Activated CD8-positive, alpha-beta T cell treated with anti-CD3 and anti-CD28 coated beads, Interleukin-2, amount 10 ng/mL, durations not matched to agents 7 days and 5 days (primary cell): ENCODE measurements around the gene CASQ2. TPM values are rescaled to one million over a fixed set of nuclear protein-coding genes. Genes with fewer than 3 reads are reported as not detected.

Experiments used
- ATAC-seq: fragments of 150-1000 bp; cut with Tn5 transposase; one replicate; pipeline ENCODE4 v1.10.0; 2021; ENCODE audit warnings: moderate library complexity
- CTCF ChIA-PET: fragments of 350-600 bp; sonication (Branson Sonifier 250); formaldehyde crosslinking; loops from one replicate; lab custom pipeline; 2021; ENCODE audit warnings: antibody characterized with exemption; lab: Charles Lee
- POLR2A ChIA-PET: fragments of 350-600 bp; sonication (Branson Sonifier 250); formaldehyde crosslinking; loops from one replicate; lab custom pipeline; 2021; ENCODE audit warnings: antibody characterized with exemption; lab: Charles Lee
- DNase-seq: peaks from one replicate; pipeline ENCODE4 v3.0.0-alpha.2; 2020
- H3K27ac Mint-ChIP-seq: one replicate; pipeline ENCODE4 v1.8.0; 2021; ENCODE audit warnings: mild to moderate bottlenecking, mixed read lengths
- H3K27me3 Mint-ChIP-seq: one replicate; pipeline ENCODE4 v1.8.0; 2021; ENCODE audit warnings: low read depth, mixed read lengths
- H3K36me3 Mint-ChIP-seq: one replicate; pipeline ENCODE4 v1.8.0; 2021; ENCODE audit warnings: low read depth, mixed read lengths
- H3K4me1 Mint-ChIP-seq: one replicate; pipeline ENCODE4 v1.8.0; 2021; ENCODE audit warnings: low read depth, mixed read lengths
- H3K4me3 Mint-ChIP-seq: one replicate; pipeline ENCODE4 v1.8.0; 2021; ENCODE audit warnings: mild to moderate bottlenecking, mixed read lengths
- H3K9me3 Mint-ChIP-seq: one replicate; pipeline ENCODE4 v1.8.0; 2022; ENCODE audit warnings: mixed read lengths; ENCODE audit not compliant: insufficient read depth
- total RNA-seq, 2 experiments: library from RNA; stranded (reverse); gene quantifications; one replicate each; pipeline ENCODE4 v1.2.3, GENCODE V29; 2021

CASQ2 gene
- total RNA-seq, 2 experiments from 2014 or later, result not detected

- no peaks in the 10 kb centered on the region for H3K4me1 Mint-ChIP-seq
- CTCF ChIA-PET, result interaction anchor here (1.2 kb wide), 1 partner anchor 47 kb away, joined by 3 read pairs; no protein-coding TSS in a partner anchor
- no peaks in the 10 kb centered on the region for H3K9me3 Mint-ChIP-seq
- H3K4me3 Mint-ChIP-seq, result no peak overlapping the region
- H3K36me3 Mint-ChIP-seq, result no peaks in the 10 kb centered on the region
- DNase-seq (no peak), ATAC-seq (no peak)
- H3K27me3 Mint-ChIP-seq, result peaks cover 3% of the 10 kb centered on the region
- no peak overlapping the region for H3K27ac Mint-ChIP-seq
- POLR2A ChIA-PET, result no interaction called here
These were observed 14.7 kb downstream of the CASQ2 start for GRCh38 chr1:115753830-115754229.

- POLR2A ChIA-PET, result no interaction called here
- Mint-ChIP-seq H3K27ac (no peak overlapping the region), H3K9me3 (no peaks in the 10 kb centered on the region), H3K4me3 (no peak overlapping the region), H3K4me1 (no peaks in the 10 kb centered on the region), H3K27me3 (no peaks in the 10 kb centered on the region), H3K36me3 (no peaks in the 10 kb centered on the region)
- CTCF ChIA-PET, result no interaction called here
- ATAC-seq (no peak), DNase-seq (no peak)
These were observed 15.2 kb downstream of the CASQ2 start for GRCh38 chr1:115753361-115753760.

- H3K9me3 Mint-ChIP-seq, result no peaks in the 10 kb centered on the region
- no peak overlapping the region for H3K4me3 Mint-ChIP-seq
- POLR2A ChIA-PET, result no interaction called here
- ATAC-seq (no peak), DNase-seq (no peak)
- no peak overlapping the region for H3K27ac Mint-ChIP-seq
- CTCF ChIA-PET, result no interaction called here
- H3K36me3 Mint-ChIP-seq, result no peaks in the 10 kb centered on the region
- peaks cover 12% of the 10 kb centered on the region for H3K27me3 Mint-ChIP-seq
- H3K4me1 Mint-ChIP-seq, result no peaks in the 10 kb centered on the region
These were observed 19.9 kb downstream of the CASQ2 start for GRCh38 chr1:115748401-115749150.

DNA sequence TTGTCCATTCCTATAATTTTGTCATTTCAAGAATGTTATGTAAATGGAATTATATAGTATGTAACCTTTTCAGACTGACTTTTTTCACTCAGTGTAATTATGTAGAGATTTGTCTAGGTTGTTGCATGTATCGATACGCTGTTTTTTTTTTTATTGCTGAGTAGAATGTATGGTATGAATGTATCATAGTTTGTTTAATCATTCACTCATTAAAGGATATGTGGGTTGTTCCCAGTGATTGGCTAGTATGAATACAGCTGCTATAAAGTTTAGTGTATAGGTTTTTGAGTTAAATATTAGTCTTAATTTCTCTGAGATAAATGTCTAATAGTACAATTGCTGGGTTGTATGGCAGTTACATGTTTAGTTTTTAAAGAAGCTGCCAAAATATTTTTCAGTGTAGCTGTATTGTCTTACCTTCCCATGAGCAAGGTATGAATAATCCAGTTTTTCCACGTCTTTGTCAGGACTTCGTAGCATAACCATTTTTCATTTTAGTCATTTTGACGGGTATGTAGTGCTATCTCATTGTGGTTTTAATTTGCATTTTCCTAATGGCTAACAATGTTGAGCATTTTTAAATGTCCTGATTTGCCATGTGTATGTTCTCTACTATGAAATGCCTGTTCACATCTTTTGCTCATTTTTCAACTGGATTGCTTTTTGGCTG is 22.4 kb downstream of the CASQ2 start:
- ChIA-PET CTCF (no interaction called here), POLR2A (no interaction called here)
- no peak overlapping the region for H3K27ac Mint-ChIP-seq
- no peaks in the 10 kb centered on the region for H3K4me1 Mint-ChIP-seq
- H3K9me3 Mint-ChIP-seq, result no peaks in the 10 kb centered on the region
- peaks cover 12% of the 10 kb centered on the region for H3K27me3 Mint-ChIP-seq
- H3K4me3 Mint-ChIP-seq, result no peak overlapping the region
- ATAC-seq (no peak), DNase-seq (no peak)
- no peaks in the 10 kb centered on the region for H3K36me3 Mint-ChIP-seq

- CTCF ChIA-PET, result no interaction called here
- ATAC-seq (no peak), DNase-seq (no peak)
- Mint-ChIP-seq H3K27ac (no peak overlapping the region), H3K36me3 (no peaks in the 10 kb centered on the region), H3K27me3 (peaks cover 13% of the 10 kb centered on the region), H3K9me3 (no peaks in the 10 kb centered on the region), H3K4me1 (no peaks in the 10 kb centered on the region), H3K4me3 (no peak overlapping the region)
- POLR2A ChIA-PET, result no interaction called here
These were observed 23.8 kb downstream of the CASQ2 start for GRCh38 chr1:115744646-115745275.

DNA sequence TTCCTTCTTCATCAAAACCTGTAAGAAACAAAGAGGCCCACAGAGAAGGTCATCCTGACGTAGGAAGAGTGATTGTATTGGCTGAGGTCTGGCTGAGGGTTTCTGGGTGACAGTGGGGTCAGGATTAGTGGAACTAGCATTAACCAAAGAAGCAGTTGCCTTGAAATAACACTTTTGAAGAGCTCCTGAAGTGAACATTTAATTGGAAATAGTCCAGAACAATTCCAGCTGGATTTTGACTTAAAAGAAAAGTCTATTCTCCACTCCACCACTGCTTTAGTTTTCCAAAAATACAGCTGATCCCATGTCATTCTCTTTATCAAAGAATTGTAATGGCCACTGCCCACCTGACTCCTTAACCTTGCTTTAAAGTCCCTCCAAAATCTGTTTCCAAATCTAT is 27.7 kb downstream of the CASQ2 start:
- Mint-ChIP-seq H3K27ac (no peak overlapping the region), H3K27me3 (peaks cover 7% of the 10 kb centered on the region), H3K4me1 (no peaks in the 10 kb centered on the region), H3K9me3 (no peaks in the 10 kb centered on the region), H3K36me3 (no peaks in the 10 kb centered on the region), H3K4me3 (no peak overlapping the region)
- ChIA-PET CTCF (interaction anchor here (1.4 to 2.1 kb wide), 2 partner anchors 34 to 67 kb away, joined by 3 to 6 read pairs; no protein-coding TSS in a partner anchor), POLR2A (no interaction called here)
- ATAC-seq (no peak), DNase-seq (no peak)

- no peak overlapping the region for H3K4me3 Mint-ChIP-seq
- no peaks in the 10 kb centered on the region for H3K36me3 Mint-ChIP-seq
- ATAC-seq, result no peak
- DNase-seq, result no peak
- no peaks in the 10 kb centered on the region for H3K4me1 Mint-ChIP-seq
- H3K9me3 Mint-ChIP-seq, result no peaks in the 10 kb centered on the region
- H3K27ac Mint-ChIP-seq, result no peak overlapping the region
- ChIA-PET CTCF (interaction anchor here (1.0 kb wide), 1 partner anchor 14 kb away, joined by 3 read pairs; no protein-coding TSS in a partner anchor), POLR2A (no interaction called here)
- H3K27me3 Mint-ChIP-seq, result peaks cover 6% of the 10 kb centered on the region
These were observed 36.2 kb downstream of the CASQ2 start for GRCh38 chr1:115732316-115732715.

DNA sequence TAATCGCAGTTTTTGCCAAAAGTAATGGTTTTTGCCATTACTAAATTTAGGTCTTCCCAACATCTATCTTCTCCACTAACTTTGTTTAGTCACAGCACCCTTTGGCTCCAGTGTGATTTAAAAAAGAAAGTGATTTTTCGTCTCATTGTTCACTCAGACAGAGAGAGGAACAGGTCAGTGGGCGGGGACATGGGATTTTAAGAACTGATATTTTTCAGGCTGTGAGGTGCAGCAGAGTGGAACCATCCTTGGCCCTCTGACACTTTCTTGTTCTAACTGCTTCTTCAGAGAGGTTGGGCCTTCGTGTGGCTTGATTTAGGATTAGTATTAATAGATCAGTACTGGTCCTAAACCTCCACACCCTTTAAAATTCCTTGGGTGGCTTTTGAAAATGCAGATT is 38.8 kb downstream of the CASQ2 start:
- no peaks in the 10 kb centered on the region for H3K4me1 Mint-ChIP-seq
- ATAC-seq (no peak), DNase-seq (no peak)
- ChIA-PET POLR2A (no interaction called here), CTCF (no interaction called here)
- H3K36me3 Mint-ChIP-seq, result no peaks in the 10 kb centered on the region
- no peak overlapping the region for H3K4me3 Mint-ChIP-seq
- no peak overlapping the region for H3K27ac Mint-ChIP-seq
- H3K9me3 Mint-ChIP-seq, result no peaks in the 10 kb centered on the region
- H3K27me3 Mint-ChIP-seq, result peaks cover 8% of the 10 kb centered on the region

DNA sequence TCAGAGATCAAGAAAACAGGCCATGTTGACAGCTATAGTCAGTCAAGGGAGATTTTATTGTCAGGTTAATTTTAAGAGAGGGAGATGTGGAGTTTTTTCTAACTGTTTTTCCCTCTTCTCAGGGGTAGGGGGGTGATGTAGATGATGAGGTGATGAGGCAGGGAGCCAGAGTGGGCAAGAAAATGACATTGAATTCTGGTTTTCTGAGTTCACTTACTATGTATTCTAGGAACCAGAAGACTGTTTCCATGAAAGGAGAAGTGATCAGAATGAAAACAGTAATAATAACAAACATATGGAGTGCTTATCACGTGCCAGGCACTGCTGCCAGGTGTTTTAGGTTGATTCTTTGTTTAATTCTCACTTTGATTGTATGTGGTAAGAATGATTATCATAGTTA is 40.2 kb downstream of the CASQ2 start:
- no peaks in the 10 kb centered on the region for H3K36me3 Mint-ChIP-seq
- ChIA-PET CTCF (interaction anchor here (1.0 kb wide), 1 partner anchor 22 kb away, joined by 4 read pairs; no protein-coding TSS in a partner anchor), POLR2A (no interaction called here)
- ATAC-seq (no peak), DNase-seq (no peak)
- no peak overlapping the region for H3K4me3 Mint-ChIP-seq
- H3K27me3 Mint-ChIP-seq, result peaks cover 2% of the 10 kb centered on the region
- H3K4me1 Mint-ChIP-seq, result no peaks in the 10 kb centered on the region
- no peaks in the 10 kb centered on the region for H3K9me3 Mint-ChIP-seq
- no peak overlapping the region for H3K27ac Mint-ChIP-seq

DNA sequence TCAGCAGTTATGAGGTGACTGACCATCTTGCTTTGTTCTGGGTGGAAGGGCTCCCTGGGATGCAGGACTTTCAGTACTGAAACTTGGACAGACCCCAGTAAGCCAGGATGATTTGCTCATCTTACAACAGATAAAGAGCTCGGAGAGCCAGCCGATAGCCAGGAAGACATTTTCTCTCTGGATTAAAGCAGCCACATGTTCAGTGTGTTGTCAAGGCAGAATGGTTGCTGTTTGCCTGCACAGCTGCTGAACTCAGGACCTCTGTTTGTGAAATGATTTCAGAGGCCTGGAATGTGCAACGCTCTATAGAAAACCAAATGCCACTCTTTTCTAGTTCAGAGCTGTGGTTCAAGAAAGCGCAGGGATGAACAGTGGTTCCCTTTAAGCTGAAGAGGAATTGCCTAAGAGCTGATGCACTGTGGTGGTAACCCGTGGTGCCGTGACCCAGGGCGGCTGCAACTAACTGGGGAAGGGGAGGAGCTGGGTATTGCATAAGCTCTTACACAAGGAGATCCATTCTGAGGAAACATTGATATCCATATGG is 40.7 kb downstream of the CASQ2 start:
- POLR2A ChIA-PET, result no interaction called here
- ATAC-seq (no peak), DNase-seq (no peak)
- Mint-ChIP-seq H3K27ac (no peak overlapping the region), H3K4me3 (no peak overlapping the region), H3K27me3 (peaks cover 2% of the 10 kb centered on the region), H3K4me1 (no peaks in the 10 kb centered on the region), H3K36me3 (no peaks in the 10 kb centered on the region), H3K9me3 (no peaks in the 10 kb centered on the region)
- CTCF ChIA-PET, result interaction anchor here (1.0 kb wide), 1 partner anchor 21 kb away, joined by 4 read pairs; no protein-coding TSS in a partner anchor

DNA sequence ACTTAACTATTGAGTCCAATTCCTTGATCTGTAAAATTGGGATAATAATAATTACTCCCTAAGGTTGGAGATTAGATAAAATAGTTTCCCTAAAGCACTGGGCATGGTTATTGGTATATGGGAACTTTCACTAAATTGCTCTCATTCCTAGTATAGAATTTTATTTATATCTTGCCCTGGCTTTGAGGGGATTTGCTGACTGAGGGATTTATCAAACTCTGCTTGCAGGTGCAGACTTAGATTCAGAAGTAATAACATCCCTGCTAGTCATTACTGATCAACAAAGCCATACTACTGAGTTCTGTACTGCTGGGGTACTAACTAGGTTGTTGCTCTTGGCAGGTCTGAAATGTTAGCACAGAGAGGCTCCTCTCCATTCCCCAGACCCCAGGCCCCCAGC is 41.9 kb downstream of the CASQ2 start:
- Mint-ChIP-seq H3K36me3 (no peaks in the 10 kb centered on the region), H3K9me3 (no peaks in the 10 kb centered on the region), H3K27ac (no peak overlapping the region), H3K4me3 (no peak overlapping the region), H3K27me3 (peaks cover 2% of the 10 kb centered on the region), H3K4me1 (no peaks in the 10 kb centered on the region)
- DNase-seq, result no peak
- ChIA-PET POLR2A (no interaction called here), CTCF (no interaction called here)
- ATAC-seq, result no peak

DNA sequence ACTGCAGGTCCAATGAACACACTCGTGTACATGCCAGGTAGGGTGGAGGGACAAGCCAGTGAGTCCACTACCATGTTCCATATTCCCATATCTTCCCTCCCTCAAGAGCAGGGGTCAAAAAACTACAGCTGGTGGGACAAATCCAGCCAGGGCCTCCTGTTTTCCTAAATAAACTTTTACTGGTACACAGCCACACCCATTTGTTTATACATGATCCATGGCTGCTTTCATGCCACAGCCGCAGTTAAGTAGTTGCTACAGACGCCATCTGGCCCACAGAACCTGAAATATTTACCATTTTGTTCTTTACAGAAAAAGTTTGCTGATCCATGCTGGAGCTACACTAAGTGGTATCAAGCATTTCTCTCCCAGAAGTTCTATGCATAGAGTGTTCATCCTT is 42.4 kb downstream of the CASQ2 start:
- Mint-ChIP-seq H3K36me3 (no peaks in the 10 kb centered on the region), H3K4me3 (no peak overlapping the region), H3K9me3 (no peaks in the 10 kb centered on the region), H3K27me3 (peaks cover 2% of the 10 kb centered on the region), H3K4me1 (no peaks in the 10 kb centered on the region), H3K27ac (no peak overlapping the region)
- no peak for DNase-seq
- ChIA-PET CTCF (no interaction called here), POLR2A (no interaction called here)
- ATAC-seq, result no peak
